ENCODE results near the gene PCNP.
A peak's percentile ranks its signal among the peaks of the same experiment; 100 is the strongest.
"Not testable (repeated sequence)": the region's sequence is repeated elsewhere in the genome, so short reads cannot be mapped to it uniquely, and the experiment has no call there.

Gene PCNP

DNA sequence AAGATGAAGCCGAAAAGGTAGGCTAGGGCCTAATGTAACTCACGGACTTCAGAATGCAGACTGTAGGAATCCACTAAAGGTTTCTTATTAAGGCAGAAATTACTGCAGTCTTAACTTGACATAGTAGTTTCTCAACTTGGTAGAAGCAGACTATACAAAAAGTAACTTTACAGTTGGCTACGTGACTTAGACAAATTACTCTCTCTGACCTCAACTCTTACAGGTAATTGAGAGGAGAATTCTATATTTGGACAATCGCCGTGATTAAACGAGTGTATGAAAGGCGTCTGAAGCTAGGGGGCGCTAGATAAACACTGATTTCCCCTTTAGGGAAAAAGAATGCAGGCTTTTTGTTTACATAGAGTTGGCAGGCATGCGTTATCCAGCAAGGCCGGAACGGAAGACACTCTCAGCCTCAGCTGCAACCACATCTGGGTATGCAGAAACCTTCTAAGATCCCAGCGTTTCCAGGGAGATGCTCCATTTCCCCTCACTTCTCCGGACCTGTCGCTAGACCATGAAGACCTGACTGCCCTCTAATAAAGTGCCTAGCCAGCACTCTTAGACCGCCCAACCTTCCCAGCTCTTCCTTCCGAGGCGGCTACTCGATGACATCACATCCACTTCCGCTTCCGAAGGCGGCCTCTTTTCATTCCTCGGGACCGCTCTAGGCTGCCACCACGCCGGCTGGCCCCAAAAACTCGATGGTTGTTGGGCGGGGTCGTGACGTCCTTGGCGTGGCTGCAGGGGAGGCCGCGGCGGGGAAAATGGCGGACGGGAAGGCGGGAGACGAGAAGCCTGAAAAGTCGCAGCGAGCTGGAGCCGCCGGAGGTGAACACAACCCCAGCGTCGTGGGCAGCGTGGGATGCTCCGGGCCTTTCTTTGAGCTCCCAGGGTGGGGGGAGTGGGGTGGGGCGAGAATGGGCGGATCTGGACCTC, at the start of gene PCNP:
Gene PCNP (plus strand): TSS at position 732 of the 939 bp plus-strand sequence. CDS start 36 bp downstream, at position 768.
- peak; percentile 99 for DNase-seq

DNA sequence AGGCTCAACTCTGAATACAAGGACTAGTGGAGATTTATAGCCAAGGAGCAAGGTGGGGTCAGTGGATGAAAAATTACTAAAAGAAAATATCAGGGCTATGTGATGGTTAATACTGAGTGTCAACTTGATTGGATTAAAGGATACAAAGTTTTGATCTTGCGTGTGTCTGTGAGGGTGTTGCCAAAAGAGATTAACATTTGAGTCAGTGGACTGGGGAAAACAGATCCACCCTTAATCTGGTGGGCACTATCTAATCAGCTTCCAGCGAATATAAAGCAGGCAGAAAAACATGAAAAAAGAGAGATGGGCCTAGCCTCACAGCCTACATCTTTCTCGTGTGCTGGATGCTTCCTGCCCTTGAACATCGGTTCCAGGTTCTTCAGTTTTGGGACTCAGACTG, 46.5 kb upstream of the PCNP start:
- no peak for DNase-seq

DNA sequence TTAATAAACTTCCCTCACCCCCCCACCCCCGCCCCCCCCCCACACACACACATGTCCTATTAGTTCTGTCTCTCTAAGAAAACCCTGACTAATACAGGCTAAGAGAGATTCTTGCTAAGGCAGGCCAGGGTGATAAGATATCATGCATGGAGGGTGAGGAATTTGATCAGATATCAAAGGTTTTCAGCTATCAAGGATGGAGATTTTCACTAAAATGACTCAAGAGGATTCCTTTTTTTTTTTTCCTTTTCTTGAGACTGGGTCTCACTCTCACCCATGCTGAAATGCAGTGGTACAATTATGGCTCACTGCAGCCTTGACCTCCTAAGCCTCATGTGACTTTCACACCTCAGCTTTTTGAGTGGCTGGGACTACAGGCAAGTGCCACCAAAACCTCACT, 46.1 kb upstream of the PCNP start:
- DNase-seq = no peak

DNA sequence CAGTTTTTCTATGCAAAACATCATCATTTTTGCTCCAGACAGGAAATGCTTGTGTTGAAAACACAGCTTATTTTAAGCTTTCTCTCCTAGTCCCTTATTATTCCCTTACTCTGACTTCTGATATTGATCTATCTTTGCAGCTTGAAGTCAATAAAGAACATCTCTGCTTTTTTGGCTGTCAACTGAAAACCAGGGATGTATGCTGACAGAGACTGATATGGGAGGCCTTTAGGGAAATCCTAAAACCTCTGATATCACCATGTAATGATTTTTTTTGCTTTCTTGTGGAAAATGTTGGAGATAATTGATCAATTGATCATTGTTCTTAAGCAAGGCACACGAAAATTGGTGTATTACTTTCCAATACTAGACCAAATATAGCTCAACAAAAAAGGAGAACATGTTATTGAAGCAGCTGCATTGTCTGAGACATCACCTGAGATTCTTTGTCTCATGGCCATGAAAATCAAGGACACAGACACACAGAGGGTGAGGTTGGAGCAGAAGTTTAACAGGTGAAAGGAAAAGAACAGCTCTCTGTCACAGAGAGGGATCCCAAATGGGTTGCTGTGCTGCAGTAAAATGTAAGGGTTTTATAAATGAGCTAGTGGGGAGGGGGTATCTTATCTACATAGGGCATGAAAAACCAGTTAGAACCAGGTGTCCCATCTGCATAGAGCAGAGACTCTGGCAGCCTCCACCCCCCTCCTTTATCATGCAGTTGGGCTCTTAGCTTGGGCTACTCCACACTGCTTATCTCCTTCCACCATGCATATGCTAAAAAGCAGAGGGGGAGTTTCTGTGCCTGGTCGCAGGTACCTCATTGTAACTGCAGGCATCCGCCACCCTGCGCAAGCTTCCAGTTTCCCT, 43.9 kb upstream of the PCNP start:
- DNase-seq = no peak

GRCh38 chr3:101530686-101531047, 43.3 kb upstream of the PCNP start:
- no peak for DNase-seq

DNA sequence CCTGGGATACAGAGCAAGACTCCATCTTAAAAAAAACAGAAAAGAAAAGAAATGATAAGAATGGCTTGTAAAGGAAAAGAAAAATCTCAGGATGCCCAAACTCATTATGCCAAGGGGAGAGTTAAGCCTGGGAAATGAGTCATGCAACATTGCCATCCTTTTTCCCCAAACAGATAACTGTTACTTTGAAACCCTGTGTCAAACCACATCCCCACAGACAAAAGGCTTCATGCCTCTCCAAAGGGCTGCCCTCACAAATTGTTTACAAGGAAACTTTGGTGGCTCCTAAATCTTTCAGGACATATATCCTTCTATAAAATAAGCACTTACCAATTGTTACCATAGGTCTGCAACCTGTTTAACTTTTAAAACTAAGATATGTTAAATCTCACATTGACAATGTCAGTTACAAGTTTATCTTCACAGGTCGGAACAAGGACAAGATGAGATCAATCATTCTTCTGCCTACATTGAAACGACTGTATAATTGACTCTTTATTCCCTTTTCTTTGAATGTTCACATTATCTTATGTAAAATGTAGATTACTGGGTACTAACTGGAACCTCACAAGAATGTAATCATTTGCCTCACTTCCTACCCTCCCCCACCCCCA, 42.4 kb upstream of the PCNP start:
- no peak for DNase-seq

GRCh38 chr3:101532783-101533602, 41.0 kb upstream of the PCNP start:
- DNase-seq = no peak

DNA sequence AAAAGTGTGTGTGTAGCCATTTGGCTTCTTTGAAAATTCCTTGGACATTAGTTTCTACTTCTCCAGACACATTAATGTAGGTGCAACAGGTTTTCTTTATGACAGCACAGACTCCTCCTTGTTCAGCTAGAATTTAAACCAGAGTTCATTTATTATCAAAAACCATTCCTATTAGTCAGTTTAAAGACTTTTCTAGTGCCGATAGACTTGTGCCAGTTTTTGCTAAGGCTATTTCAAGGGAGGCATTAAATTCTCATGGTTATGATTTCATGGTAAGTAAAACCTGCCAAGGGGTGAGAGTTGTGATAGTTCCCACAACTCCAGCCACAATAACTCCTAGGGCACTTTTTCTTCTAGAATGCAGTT, 40.4 kb upstream of the PCNP start:
- no peak for DNase-seq

- no peak for DNase-seq
These were observed 38.8 kb upstream of the PCNP start for GRCh38 chr3:101535221-101535620.

DNA sequence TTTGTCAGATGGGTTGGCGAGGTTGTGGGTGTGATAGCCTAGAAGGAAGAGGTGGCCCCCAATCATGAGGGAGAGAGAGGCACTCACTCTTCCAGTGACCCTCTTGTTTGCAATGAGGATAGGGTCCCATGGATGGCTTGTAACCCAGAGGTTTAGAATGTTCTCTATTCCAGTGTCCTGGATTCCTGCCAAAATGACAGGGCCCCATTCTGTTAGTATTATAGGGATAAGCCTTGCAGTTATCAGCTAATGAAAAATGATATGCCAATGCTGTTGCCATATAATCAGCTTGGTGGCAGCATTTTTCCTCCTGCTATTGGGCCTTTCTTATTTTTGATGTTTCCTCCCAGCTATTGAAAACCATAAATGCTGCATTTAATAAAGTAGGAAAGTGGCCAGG, 37.7 kb upstream of the PCNP start:
- DNase-seq = no peak

DNA sequence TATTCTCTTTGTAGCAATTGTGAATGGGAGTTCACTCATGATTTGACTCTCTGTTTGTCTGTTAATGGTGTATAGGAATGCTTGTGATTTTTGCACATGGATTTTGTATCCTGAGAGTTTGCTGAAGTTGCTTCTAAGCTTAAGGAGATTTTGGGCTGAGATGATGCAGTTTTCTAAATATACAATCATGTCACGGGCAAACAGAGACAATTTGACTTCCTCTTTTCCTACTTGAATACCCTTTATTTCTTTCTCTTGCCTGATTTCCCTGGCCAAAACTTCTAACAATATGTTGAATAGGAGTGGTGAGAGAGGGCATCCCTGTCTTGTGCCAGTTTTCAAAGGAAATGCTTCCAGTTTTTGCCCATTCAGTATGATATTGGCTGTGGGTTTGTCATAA, 37.0 kb upstream of the PCNP start:
- DNase-seq = not testable (repeated sequence)

GRCh38 chr3:101542957-101543356, 31.0 kb upstream of the PCNP start:
- no peak for DNase-seq

DNA sequence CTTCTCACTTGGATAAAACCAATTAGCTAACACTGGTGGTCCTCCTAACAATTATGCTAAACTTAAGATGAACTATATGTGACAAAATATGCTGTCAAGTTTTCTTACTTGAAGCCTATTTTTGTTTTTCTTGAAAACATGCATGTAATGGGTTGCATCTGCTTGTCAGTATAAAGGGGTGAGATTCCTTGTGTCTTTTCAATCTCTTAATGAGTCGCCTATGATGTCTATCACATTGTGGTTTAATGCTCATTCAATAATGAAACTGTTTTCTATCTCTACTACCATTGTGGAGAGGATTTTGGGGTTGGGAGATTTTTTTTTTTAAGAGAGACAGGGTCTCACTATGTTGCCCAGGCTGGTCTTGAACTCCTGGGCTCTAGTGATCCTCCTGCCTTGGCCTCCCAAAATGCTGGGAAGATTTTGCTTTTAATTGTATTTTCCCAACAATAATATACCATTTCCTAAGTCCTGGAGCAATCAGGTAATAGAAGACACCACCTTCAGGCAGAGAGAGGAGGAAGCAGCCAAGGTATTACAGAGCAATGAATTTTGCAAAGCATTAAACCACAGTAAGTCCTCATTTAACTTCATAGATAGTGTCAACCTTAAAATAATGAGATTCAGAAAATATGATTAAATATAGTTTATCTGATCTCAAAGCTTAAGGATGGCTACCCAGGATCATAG, 29.7 kb upstream of the PCNP start:
- DNase-seq = no peak

DNA sequence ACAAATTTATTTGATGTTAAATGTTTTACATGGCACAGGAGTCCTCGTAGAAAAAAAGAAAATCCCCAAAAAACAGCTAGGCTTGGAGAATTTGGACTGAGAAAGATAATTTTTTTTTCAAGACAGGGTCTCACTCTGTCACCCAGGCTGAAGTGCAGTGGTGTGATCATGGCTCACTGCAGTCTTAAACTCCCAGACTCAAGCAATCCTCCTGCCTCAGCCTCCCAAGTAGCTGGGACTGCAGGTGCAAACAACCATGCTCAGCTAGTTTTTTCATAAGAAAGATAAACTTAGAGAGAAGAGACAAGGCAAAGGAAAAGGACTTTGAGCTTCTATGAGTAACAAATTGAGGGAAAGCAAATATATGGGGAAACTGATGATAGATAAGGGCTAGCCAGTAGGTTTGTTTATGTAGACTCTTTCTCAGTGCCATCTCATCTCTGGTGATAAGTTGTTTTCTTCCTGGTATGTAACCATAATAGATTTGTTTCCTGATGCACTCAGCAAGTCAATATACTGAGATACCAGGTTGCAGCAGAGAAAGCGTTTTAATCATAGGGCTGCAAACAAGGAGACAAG, 25.4 kb upstream of the PCNP start:
- DNase-seq = no peak

- no peak for DNase-seq
These were observed 24.5 kb upstream of the PCNP start for GRCh38 chr3:101549473-101549872.

- not testable (repeated sequence) for DNase-seq
These were observed 22.5 kb upstream of the PCNP start for GRCh38 chr3:101551359-101552081.

- DNase-seq = not testable (repeated sequence)
These were observed 20.6 kb upstream of the PCNP start for GRCh38 chr3:101553381-101553780.

DNA sequence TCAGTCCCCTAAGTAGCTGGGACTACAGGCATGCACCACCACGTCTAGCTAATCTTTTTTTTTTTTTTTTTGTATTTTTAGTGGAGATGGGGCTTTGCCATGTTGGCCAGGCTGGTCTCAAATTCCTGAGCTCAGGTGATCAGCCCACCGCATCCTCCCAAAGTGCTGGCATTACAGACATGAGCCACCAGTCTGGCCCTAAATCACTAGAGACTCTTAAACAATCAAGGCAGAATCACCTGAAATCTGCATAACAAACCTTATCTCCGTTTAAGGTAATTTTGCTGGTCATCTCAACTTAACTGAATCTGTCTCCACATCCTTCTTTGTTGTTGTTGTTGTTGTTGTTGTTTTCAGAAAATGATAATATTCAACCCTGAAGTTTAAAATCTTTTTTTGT, 17.9 kb upstream of the PCNP start:
- DNase-seq = no peak

DNA sequence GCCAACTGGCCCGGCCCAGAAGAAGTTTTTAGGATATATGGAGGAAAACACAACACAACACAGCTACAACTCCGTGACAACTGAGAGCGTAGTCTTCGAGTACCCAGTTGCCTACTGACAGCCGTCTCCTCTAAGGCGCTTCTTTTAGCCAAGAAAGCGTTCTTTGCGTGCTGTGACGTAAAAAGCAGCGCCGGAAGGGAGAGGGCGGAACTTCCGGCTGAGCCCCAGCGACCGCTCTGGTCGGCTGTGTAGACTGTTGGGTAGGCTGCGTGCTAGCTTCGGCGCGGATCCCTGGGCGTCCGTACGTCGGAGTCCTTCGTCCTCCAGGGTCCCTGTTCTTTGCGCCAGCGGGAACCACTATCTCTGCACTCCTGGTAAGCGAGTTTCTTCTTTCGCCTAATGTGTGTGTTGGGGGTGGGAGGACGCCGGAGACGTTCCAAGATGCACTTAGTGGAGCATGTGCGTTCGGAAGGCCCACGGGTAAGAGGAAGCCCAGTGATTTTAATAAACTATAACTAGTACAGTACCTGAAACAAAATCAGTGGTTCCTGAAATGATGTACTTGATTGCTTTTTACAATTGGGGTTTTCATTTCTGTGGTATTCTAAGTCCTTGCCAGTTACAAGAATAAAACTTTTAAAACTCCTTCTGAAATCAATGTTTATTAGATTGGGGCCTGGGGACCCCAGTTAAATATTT, 12.2 kb upstream of the PCNP start, which contains the start of gene TRMT10C:
Gene TRMT10C (plus strand): TSS at position 239 of the 699 bp plus-strand sequence. CDS start 2,914 bp downstream, outside the sequence.
- DNase-seq = peak; percentile 92 to 93
